NCI-H82 treated with DMSO at 0.1 percent for 48 hours (cell line): Measurements from ENCODE around the gene KDM4F.

Experiments used
- DNase-seq: peaks from one replicate; lab custom pipeline; 2025; ENCODE audit not compliant: unreplicated experiment; lab: John Stamatoyannopoulos, UW

Gene KDM4F

DNA sequence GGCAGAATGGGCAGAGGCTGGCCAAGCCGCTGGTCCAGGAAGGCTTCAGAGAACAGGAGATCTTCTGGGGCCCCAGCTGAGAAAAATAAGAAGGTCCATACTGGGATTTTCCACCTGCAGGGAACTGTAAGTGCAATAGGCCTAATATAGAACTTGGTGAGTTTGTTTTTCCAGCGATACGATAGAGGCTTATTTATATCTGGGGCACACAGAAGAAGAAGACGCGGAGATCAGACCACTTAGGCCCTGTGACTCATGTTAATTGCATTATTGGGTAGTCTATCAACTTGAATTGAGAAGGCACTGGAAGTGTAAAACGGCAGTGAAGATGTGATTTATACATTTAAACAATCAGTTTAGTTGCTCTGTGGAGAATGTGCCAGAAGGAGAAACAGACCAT lies 9.8 kb downstream of the KDM4F start:
- no peak for DNase-seq

DNA sequence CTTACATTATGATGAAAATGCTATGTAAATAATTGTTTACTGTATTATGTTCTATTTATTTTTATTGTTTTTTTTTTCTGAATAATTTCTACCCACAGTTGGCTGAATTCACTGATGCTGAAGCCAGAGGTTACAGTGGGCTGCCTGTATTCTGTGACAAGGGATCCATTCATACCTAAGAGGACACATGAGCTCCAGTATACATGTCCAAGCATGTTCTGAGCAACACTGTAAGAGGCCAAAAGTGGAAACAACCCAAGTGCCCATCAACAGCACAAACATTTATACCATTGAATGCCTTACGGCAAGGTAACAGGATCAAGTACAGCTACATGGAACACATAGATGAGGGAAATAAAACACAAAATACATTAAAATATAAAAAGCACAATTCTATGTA lies 16.1 kb downstream of the KDM4F start:
- no peak for DNase-seq

DNA sequence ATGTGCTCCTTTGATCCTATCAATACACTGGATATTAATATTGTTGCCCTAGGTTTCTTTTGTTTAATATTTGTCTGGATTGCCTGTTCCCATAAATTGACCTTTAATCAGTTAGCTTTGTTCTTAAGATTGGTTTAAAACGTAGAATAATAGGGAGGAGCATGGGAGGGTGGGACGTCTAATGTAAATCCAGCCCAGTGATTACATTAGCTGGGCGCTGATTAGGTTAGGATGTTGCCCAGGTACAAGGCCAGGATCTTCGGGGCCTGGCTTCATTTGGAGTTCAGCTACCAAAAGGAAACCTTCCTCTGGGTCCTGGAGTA lies 17.5 kb downstream of the KDM4F start, which contains the start of gene SRSF8:
Gene SRSF8, plus strand, starts transcription at position 204 of the 323 bp plus-strand sequence. CDS start 308 bp downstream, outside the sequence.
- DNase-seq, result peak; percentile 45

DNA sequence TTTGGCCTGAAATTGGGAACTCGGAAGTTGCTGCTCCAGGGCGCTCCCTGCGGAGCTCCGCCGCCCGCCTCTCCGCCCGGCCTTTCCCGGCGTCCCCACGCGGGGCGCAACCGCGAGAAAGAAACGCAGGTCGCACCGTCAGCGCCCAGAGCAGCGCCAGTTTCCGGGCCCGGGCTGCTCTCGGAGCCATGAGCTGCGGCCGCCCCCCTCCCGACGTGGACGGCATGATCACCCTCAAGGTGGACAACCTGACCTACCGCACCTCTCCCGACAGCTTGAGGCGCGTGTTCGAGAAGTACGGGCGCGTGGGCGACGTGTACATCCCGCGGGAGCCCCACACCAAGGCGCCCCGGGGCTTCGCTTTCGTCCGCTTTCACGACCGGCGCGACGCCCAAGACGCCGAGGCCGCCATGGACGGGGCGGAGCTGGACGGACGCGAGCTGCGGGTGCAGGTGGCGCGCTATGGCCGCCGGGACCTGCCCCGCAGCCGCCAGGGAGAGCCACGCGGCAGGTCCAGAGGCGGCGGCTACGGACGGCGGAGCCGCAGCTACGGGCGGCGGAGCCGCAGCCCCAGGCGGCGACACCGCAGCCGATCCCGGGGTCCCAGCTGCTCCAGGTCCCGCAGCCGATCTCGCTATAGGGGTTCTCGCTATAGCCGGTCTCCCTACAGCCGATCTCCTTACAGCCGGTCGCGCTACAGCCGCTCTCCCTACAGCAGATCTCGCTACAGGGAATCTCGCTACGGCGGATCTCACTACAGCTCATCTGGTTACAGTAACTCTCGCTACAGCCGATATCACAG lies 18.0 kb downstream of the KDM4F start:
- peak; percentile 45 for DNase-seq

DNA sequence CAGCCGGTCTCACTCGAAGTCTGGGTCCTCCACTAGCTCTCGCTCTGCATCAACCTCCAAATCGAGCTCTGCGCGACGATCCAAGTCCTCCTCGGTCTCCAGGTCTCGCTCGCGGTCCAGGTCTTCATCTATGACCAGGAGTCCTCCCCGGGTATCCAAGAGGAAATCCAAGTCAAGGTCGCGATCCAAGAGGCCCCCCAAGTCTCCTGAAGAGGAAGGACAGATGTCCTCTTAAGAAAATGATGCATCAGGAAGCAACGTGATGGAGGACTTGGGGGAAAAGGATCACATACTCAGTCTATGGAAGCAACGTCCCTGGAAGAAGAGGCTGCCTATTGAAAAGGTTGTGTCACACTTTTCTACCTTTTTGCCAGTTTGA lies 18.6 kb downstream of the KDM4F start:
- DNase-seq, result peak; percentile 52

DNA sequence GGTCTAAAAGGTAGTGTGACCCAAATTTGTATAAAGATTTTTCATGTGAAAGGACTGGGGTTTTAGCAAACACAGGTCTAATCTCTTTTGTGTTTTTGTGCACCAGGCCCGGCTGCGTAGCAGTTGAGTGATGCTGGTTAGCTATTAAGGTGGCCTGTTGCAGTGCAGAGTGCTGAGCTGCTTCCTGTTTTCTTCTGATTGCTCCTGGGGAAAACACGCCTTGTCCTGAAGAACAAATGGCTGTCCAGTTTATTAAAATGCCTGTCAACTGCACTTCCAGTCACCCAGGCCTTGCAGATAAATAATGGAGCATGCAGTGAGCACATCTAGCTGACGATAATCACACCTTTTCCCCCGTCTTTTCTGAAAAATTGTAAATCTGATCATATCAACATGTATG lies 19.3 kb downstream of the KDM4F start:
- DNase-seq, result peak; percentile 83

DNA sequence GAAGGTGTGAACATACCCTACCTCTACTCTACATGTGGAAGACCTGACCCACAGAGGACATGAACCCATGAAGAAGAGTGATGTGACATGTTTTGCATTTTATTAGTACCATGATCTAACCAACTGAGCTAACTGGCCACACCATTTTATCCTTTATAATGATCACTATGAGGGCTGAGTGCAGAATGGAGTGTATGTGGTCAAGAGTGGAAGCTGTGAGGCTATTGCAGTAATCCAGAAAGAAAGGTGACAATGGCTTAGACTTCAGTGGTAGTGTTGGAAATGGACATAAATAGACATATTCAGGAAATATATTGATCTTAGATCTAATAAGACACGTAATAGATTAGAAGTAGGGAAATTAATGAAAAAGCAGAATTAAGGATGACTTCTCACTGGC lies 21.2 kb downstream of the KDM4F start:
- DNase-seq, result no peak

DNA sequence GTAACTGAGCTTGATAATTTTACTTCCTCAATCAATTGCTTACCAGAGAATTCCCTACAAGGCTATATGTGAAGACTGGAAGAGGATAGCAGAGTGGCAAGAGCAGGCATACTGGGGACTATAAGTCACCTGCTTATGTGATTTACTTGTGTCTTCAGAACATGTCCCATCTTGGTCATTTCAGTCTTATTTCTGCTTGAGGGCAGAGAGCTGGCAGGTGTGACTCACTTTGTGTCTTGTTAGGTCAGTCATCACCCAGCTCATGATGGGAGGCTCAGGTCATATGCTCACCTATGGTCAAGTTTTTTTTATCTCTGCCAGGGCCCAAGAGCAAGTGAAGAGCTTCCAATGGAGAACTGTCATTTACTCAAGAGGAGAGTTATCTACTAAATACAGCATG lies 23.7 kb downstream of the KDM4F start:
- no peak for DNase-seq

DNA sequence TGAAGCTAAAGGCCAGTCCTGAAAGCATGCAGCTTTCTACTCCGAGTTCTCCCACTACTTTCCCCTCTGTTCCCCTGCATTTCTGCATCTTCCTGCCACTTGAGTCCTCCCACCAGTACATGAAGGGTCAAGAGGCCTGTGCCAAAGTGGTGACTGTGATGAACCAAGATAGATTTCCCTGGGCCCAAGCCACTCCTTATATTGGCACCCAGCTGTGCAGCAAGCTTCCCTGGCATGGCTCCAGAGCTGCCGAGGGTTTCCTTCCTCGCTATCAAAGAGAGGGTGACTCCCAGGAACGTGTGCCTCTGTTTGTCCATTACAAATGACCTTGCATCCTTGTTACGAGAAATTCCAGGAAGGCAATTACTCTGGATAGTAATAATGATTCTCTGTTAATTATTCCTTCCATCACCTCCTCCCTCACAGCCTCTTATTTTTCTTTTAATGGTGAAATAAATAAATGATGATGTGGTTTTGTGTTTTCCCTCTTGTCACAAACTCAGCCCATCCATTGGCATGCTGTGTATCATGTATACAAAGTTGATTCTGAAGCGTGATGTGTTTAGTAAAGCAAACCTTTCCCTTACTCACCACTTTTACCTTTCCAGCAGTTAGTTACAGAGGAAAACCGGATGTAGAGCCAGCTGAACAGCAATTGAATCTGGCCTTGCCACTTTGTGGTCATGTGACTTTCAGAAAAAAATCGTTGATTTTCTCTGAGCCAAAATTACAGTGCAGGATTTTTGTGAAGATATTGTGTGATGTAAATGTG lies 25.8 kb downstream of the KDM4F start:
- DNase-seq, result no peak

DNA sequence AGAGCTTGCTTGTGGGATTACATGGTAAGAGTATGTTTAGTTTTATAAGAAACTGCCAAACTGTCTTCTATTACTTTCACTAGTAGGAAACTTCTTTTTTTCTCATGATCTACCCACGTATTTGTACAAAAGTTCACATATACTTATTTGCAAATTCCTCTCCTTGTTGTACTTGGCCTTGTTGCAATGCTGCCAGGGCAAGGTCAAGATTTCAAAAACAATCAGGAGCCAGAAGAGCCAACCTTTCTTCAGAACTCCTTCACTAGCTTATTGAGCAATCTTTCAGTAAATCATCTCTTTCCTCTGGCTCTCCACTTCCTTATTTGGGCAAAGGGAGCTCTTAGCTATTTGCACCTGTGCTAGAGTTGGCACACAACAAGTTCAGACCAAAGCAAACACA lies 27.2 kb downstream of the KDM4F start:
- DNase-seq, result no peak

DNA sequence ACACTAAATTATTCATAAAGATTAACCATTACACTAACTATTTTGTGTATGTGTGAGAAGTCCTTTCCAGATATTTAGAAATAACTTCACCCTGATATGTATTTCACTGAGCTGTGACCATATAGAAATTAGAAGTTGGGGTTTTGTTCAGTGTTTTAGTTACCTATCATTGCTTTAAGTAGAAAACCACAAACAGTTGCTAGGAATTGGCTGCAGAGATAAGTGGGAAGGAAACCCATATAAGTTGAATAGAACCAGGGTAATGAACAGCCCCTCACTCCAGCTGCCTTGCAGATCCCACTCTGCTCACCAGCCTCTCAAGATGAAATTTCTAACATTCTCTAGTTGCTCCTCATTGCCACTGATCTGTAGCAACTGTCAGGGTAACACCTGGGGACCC lies 27.8 kb downstream of the KDM4F start:
- no peak for DNase-seq

DNA sequence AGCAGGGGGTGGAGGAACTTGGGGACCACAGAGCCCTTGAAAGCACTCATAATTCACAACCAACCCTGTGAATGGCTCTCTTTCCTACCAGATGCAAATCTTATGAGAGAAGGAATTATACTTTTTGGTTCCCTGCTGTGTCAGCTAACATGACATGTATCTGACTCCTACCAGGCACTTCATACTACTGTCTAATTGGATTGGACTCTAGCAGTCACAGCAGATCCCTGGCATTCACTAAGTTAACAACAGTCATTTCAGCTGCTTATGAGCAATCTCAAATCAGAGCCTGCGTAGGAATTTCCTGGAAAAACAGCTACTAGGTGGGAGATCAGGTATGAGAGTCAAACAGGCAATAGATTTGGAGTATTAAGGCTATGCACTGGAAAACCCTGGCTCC lies 29.3 kb downstream of the KDM4F start:
- DNase-seq, result no peak

DNA sequence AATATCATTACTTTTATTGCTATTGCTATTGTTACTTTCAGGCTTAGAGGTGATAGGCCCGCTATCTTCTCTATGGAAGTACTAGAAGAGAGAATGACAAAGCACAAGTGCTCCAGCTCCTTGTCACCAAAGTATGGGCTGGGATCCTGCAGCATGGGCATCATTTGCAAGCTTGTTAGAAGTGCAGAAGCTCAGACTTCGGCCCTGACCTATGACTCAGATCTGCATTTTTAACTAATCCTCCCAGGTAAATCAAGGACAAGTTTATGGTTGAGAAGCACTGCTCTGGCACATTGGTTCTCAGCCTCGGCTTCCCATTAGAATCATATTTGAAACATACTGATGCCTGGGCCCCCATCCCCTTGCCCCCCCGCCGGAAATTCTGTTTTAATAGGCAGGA lies 31.8 kb downstream of the KDM4F start:
- DNase-seq, result no peak

DNA sequence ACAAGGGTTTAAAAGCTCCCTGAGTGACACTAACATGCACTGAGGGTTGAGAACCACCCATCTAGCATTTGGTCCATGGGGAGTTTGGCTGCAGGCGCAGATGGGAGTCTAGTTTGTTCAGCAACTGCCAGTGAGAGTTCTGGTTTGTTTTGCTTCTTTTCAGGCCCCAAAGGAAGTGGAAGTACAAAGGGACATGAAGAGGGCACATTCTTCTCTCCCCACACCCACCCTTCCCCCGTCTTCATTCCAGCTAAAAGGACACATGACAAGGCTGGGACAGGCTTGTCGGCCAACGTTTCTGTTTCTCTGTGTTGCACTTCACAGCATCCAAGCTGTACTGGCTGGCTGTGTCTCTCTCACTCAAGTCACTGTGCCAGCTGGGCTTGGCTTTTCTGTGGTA lies 32.2 kb downstream of the KDM4F start:
- DNase-seq, result no peak

DNA sequence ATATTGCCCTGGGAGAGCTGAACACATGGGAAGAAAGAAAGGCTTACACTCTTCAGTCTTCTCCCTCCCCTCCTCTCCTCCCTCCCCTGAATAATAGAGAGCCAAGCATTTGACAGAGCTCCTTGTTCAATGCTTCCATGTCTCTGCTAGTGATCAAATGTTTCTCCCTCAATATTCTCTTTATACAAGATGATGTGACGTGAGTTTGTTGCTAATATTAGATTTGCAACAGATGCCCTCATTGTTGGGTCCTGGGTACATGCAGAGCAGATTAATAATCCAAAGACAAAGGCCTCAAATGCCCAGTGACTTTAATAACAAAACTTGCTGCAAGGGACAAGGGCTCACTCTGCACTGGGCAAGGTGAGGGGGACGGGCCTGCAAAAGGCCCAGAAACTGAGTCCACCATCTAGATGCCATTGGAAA lies 33.4 kb downstream of the KDM4F start:
- no peak for DNase-seq

DNA sequence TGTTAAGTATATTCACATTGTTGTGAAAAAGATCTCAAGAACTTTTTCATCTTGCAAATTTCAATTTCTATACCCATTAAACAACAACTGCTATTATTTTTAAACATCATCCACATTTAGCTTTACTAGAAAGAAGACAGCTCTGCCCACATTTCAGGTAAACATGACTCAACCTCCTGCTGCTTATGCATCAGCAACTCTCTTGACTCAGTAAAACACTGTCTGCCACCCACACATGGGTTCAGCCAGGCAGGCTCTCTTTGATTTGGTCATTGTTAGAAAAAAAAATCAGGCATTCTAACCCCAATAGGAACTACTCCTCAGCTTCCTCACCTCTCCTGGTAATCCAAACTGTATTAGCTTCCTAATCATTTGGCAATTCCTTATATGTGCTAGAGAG lies 35.3 kb downstream of the KDM4F start:
- no peak for DNase-seq

DNA sequence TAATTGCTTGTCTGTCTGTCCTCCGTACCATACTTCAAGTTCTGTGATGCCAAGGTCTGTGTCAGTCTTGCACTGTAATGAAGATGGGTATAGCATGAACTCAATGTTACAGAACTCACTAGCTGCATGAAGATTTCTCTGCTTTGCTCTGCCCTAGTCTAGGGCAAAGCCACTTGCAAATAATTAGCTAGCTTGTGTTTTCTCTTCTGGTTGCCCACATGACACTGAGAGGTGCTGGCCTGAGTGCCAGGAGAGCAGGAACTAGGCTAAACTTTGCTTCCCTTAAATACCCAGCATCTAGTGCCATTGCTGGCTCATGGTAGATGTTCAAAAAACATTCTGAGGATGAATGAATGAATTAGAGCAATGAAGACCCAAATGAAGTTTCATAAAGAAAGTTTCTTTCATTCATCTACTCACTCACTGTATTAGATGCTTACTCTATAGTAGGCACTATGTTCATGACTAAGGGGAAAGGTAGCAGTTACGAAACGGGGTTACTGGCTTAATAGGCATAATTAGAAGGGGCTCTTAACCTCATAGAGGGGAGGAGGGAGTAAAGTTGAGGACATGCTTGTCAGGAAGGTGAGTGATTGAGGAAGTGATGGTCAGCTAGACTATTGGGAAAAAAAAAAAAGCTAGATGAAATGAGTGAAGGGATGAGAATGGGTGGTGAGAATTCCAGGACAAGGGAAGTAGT lies 36.0 kb downstream of the KDM4F start:
- DNase-seq, result no peak

DNA sequence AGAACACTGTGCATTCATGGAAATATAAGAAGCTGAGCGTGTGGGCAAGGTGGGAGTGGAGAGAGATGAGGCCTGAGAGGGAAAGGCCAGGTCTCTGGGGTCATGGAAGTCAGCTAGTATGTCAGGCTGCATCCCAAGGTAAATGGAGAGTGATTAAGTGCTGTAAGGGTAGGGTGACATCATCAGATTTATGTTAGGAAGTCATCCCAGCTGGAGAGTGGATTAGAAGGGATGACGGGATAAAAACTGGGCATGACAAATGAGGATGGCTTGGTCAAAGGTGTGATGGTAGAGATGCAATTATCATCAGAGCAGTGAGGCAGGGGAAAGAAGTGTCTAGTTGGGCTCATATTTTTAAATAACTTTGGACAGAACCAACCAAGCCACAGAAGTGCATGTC lies 36.9 kb downstream of the KDM4F start:
- DNase-seq, result no peak

DNA sequence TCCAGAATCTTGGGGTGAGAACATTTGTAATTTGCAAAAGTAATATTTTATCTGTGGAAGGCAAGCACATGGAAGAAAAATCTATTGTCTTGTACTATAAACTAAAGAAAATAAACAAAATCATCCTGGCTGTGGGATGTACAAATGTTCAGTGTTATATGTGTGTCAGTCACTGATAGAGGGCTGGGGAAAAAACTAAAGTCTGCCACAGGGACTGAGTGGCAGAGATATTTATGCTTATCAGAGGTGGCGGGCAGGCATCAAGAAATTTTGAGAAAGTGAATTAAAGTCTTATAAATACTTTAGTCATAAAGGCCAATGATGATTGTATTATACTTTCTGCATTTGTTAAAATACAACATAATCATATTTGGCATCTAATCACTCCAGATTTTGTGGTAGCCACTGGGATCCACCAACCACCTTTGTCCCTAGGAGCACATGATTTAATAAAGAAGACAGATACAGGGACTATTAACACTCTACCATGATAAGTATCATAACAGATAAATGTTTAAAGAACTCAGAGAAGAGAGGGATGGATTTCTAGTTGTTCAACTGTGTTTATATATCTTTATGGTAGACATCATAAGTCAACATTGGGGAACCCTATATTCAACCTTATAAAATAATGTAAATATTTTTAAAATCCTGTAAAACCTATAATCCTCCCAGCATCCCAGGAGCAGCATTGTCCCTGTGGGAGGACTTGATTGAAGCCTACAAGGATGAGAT lies 37.8 kb downstream of the KDM4F start:
- DNase-seq, result no peak

DNA sequence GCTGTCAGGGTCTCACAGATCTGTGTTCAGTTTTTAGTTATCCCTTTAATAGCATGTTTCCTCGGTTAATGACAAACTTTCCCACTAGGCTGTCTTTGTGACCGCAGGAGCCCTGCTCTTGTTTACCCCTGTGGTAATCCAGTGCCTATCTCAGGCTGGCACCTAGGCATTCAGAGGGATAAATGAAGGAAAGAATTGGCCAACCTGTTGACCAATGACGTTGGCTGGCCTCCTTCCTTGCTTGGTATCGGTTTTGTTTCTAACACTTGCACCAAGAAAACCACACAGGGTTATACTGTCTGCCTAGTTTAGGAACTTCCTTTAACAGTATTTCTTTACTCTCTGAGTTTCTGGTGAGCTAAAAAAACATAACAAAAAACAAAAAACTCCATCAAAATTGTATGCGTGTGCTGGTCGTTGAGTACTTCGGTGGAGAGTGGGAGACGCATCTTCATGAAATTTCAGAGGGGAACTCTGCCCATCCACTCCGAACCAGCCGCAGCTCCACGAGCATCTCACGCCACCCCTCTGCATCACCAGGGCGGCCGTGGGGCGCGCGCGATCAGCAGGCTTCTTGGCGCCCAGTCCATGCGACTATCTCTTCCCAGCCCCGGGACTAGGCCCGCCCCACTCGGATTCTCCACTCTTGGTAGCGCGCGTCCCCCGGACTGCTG lies 39.9 kb downstream of the KDM4F start:
- no peak for DNase-seq
